ENCODE measurements around the gene LBP.

DNA sequence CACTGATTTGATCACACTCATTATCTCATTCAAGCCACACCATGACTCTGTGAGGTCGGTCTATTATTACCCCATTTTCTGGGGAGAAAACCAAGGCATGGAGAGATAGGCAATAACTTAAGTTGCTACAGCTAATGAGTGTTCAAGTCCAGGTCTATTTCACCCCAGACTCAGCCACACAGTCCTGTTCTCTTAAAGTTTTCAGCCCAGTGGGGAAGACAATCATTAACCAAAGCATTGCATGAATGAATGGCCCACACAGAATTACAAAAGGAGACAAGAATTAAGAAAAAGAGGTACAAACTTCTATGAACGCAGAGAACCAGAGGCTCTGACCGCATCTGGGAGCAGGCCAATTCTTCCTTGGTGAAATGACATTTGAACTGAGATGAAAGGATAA lies 35.2 kb upstream of the LBP start:
- TF ChIP-seq SUZ12 (IDR thresholded peaks at IDR 0.05): no peak
- no peak for TF ChIP-seq LEF1 (IDR thresholded peaks at IDR 0.05; ENCODE audit: borderline replicate concordance)
- TF ChIP-seq TARDBP (IDR thresholded peaks at IDR 0.05): no peak
- no peak for TF ChIP-seq PKNOX1 (IDR thresholded peaks at IDR 0.05)
- no peak for TF ChIP-seq FOXK2 (IDR thresholded peaks at IDR 0.05)
- no peak for TF ChIP-seq FOXA1 (IDR thresholded peaks at IDR 0.05)
- TF ChIP-seq SP1 (IDR thresholded peaks at IDR 0.05): no peak
- TF ChIP-seq FOXM1 (IDR thresholded peaks at IDR 0.05; ENCODE audit: borderline replicate concordance): no peak
- TF ChIP-seq NFRKB (IDR thresholded peaks at IDR 0.05): no peak
- no peak for TF ChIP-seq BHLHE40 (IDR thresholded peaks at IDR 0.05; ENCODE audit: borderline replicate concordance)
- no peak for TF ChIP-seq ELF4 (IDR thresholded peaks at IDR 0.05)
- TF ChIP-seq ZNF384 (IDR thresholded peaks at IDR 0.05): no peak
